ENCODE results near the gene AMZ2.
A peak's percentile ranks its signal among the peaks of the same experiment; 100 is the strongest.

AMZ2 gene

GRCh38 chr17:68292689-68293040, 44.8 kb downstream of the AMZ2 start:
- no peak for DNase-seq

GRCh38 chr17:68293490-68294195, 45.8 kb downstream of the AMZ2 start:
- no peak for DNase-seq

- DNase-seq, result no peak
Observed at GRCh38 chr17:68294196-68294555, 46.3 kb downstream of the AMZ2 start.

- no peak for DNase-seq
Observed at GRCh38 chr17:68294617-68295016, 46.8 kb downstream of the AMZ2 start.

GRCh38 chr17:68295086-68295485, 47.2 kb downstream of the AMZ2 start:
- no peak for DNase-seq

- DNase-seq, result no peak
Observed at GRCh38 chr17:68296217-68297191, 48.7 kb downstream of the AMZ2 start.

GRCh38 chr17:68297195-68297594, 49.4 kb downstream of the AMZ2 start:
- no peak for DNase-seq

- DNase-seq, result no peak
Observed at GRCh38 chr17:68298601-68299000, 50.8 kb downstream of the AMZ2 start.

GRCh38 chr17:68299817-68300216, 52.0 kb downstream of the AMZ2 start:
- no peak for DNase-seq

GRCh38 chr17:68301438-68301959, 53.7 kb downstream of the AMZ2 start:
- peak; percentile 90 for DNase-seq

- DNase-seq, result no peak
Observed at GRCh38 chr17:68302066-68302564, 54.3 kb downstream of the AMZ2 start.

GRCh38 chr17:68302666-68303065, 54.8 kb downstream of the AMZ2 start:
- DNase-seq, result peak; percentile 50

- DNase-seq, result no peak
Observed at GRCh38 chr17:68304706-68305105, 56.9 kb downstream of the AMZ2 start.

GRCh38 chr17:68305142-68305541, 57.3 kb downstream of the AMZ2 start:
- no peak for DNase-seq

Measured in NCI-H510A treated with DMSO at 0.1 percent for 48 hours (cell line).